ENCODE results near the gene NUDT11.
"Not testable (repeated sequence)": the region's sequence is repeated elsewhere in the genome, so short reads cannot be mapped to it uniquely, and the experiment has no call there.

NUDT11 gene

DNA sequence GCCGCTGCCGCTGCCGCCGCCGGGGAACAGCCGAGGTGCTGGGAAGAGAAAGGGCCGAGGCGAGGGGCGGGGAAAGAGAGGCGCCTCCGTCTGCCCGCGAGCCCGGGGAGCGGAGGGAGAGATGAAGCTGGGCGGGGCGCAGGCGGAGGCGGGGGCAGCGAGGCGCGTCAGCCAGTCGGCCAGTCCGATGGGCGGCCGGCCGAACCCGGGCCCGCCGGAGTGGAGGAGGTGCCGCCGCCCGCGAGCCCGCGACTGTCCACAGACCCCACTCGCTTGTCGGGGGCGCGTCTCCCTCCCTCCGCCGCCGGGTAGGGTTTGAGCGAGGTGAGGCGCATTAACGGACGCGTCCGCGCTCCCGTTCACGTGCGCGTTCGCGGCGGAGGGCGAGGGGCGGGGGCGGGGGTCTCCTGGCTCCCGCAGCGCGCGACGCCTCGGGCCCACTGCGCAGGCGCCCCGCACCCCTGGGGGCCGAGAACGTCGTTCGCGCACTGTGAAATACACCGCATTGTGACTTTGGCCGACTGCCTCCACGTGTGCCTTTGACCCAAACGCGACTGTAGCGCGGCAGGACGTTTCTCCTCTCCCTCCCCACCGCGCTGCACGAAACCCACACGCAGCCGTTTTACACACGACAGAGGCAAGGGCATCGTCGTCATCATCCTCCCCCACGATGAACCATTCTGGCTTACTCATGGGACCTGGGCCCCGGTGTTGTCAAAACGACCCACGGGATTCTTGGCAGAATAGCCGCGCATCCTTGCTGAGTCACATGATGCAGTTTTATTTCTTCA, at the start of gene NUDT11:
TSS of gene NUDT11 (minus strand) at position 92 of the 791 bp plus-strand sequence. CDS start 148 bp downstream, outside the sequence.
- DNase-seq = peak; percentile 25

DNA sequence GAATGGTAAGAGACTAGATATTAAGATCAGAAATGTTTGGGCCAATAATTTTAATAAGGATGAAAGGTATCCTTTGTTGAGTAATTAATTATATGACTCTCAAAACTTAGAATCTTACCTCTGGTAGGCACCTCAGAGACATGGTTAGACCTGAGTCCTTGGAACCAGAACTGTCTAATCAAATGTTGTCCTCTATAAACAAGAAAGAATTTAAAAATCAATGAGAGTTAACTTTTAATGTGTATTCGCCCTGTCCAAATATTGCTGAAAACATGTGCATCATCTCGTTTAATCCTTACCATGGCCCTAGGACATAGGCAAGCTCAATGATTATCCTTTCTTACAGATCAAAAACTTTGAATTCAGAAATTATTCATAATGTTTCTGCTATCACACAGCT, 24.0 kb upstream of the NUDT11 start:
- no peak for DNase-seq

DNA sequence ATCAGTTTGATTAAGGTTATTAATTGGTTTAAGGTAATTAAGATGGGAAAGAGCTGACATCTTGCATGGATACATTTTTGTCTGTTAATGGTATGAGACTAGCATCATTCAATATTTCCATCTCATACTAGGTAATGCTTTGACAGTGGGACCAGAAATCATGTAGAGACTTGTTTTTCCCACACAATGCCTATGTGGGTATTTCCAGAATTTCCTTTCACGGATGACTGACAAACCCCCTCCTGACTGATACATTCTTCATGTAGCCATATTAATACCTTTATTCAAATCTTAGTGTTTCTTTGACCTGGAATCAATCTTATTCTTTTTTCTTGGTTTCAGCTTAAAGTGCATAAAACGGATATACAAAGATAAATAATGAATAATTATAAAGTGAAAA, 22.7 kb upstream of the NUDT11 start:
- DNase-seq = not testable (repeated sequence)

DNA sequence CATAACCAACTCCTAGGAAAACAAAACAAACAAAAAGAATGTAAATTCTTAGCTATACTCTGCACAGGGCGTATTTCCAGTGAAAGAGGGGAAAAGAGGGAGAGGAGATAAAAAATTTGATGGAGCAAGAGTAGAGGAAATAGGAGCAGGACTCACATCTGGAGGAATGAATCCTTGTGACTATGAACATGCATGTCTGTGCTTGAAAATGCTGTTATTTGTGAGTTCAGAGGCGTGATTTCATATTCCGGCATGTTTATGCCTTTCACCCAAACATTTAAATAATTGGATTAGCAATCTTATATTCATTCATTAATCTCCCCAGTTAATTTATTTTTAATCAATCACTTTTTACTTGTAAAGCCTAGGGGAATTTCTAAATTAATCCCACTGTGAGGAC, 11.2 kb upstream of the NUDT11 start:
- no peak for DNase-seq

DNA sequence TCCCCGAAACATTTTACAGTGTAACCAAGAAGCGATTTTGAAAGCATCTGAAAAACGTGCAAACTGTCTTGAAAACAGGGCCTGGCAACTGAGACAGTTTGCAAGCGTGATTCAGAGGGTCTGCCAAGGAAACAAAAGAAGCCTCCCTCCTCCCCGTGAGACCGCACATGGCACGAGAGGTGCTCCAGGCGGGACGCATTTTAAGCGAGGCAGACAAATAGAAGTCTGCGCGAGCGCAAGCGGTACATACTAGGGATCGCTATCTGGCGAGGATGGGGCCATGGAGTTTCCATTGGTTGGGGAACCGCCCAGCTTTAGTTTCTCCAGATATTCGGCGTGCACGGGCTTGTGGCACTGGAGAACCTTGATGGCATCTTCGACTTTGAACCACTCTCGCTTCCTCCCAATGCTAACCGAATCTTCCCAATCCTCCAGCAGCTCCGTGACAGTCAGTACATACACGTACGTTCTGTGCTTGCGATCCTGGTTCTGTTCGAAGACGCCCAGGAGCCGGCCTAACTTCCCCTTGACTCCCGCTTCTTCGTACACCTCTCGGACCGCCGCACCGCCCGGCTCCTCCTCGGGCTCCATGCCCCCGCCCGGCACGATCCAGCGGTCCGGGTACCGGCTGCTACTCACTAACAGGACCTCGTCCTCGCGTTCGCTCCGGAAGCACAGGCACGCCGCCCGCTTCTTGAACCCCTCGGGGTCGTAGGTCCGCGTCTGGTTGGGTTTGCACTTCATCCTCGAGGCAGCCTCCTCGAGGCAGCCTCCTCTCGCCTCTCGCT, 497 bp downstream of the NUDT11 start:
- DNase-seq = not testable (repeated sequence)

DNA sequence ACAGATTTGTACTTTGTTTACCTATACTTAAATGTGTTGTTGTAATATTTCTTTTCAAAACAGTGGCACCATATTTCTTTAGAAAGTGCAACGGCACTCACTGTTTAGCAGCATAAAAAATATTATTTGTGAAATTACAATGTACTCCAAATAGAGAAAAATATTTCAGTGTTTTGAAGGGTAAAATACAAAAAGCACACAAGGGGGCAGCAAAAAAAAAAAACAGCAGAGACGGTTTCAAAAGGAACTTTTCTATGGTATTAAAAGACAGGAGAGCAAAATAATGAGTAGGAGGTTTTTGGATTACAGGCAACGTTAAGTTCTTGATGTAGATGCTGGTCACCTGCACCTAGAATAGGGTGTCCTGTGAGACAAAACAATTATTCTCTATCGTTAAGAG, 2.0 kb downstream of the NUDT11 start:
- no peak for DNase-seq

DNA sequence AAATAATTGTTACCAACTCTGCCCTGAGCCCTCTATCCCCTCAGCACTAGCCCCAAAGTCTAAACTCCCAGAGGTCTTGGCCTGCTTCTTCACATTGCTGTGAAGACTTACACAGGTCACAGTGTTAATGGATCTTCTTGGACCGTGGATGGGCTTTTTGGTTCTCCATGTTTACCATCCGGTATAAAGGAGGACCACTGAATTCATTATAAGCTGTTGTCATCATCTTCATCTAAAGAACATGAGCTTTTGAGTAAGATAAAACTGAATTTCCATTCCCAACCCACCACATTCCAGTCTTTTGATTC, 8.5 kb downstream of the NUDT11 start:
- no peak for DNase-seq

DNA sequence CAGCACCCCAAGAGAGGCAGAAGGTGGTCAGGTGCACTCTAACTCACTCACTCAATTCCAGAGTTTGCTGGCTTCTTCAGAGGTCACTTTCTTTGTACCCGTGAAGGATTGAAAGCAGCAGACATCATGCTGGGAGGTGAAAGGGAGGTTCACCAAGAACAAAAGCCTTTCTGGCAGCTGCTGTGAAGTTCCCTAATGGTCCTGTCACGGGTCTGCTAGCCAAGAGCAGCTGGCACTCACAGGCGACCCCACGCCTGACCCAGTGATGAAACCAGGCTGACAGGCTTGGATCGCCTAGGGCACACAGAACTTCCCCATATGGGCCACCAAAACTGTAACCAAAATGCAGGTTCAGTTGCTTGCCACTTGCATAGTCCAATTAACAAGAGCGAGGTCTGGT, 11.8 kb downstream of the NUDT11 start:
- DNase-seq = no peak

DNA sequence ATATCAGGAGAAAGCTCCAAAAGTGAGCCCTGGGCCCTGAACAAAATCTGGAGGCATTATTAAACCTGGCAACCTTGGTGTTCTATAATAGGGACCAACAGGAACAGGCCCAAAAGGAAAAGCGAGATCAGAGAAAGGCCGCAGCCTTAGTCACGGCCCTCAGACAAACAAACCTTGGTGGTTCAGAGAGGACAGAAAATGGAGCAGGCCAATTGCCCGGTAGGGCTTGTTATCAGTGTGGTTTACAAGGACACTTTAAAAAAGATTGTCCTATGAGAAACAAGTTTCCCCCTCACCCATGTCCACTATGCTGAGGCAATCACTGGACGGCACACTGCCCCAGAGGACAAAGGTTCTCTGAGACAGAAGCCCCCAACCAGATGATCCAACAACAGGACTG, 14.0 kb downstream of the NUDT11 start:
- DNase-seq = not testable (repeated sequence)

DNA sequence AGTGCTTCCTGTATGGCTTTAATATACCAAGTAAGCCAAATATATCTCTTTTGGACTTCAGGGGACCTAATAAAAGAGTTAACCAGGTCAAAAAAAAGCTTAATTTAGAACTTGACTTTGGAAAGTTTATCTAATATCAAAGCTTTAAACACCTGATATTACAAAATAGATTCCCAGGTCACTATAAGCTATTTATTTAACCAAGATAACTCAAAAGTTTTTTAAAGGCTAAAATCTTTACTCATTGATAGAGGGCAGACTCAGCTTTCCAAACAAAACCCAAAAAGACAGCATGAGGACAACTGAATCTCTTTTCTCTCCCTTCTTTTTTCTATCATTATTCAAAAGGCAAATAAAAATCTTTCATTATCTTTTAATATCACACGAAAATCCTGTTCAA, 19.5 kb downstream of the NUDT11 start:
- DNase-seq = no peak

DNA sequence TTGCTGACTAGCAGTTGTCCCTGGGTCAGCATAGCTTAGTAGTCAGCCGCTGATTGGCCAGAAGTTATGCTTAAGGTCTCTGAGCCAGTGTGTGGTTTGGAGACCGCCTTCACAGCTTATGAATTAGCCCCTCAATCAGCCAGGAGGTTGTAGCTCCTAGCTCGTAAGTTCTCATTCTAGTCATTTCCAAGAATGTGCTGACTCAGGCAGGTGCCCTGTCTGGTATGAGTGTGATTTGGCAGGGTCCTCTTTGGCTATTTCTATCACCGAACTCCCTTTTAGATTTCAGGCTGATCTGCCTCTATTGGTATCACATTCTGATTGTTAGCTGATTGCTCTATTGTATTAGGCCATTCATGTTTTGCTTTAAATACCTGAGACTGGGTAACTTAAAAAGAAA, 33.1 kb downstream of the NUDT11 start:
- no peak for DNase-seq

DNA sequence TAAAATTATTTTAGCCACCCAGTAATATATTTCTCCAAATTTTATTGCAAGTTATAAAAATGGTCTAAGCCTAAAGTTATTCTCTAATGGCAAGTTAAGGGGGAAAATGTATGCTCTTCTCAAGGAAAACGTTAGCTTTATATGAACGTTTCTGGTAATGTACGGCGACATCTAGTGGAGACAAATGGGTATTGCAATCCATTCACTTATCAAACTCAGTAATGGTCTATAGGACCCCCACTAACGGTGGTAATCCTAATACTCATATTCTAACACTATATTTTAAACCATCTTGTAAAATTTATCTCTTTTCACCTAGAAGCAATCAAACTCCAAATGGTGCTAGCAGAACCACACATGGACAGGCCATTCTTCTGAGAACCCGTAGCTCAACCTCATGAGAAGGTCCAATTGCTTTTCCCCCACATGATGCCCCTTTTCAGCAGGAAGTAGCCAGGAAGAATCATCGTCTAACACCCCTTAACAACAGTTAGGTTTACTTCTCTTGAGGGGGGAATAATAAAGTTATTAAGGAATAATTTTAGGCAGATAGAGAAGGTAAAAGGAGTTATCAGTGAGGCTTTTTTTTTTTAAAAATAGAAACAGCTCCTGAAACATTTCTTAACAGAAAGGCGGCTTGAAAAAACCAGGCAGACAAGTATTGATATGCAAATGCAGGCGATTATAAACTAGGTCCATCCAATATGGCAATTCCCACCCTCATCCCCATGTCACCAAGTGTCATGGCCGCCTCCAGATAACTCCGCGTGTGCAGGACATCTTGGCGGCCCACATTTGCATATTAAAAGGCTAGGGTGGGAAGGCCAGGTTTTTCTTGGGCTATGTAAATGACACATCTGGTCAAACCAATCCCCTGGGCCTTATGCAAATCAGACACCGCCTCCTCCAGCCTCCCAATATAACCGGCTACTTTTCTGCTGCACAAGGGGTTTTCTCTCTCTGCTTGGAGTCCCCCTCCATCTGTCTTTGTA, 35.0 kb downstream of the NUDT11 start:
- DNase-seq = peak; percentile 18

DNA sequence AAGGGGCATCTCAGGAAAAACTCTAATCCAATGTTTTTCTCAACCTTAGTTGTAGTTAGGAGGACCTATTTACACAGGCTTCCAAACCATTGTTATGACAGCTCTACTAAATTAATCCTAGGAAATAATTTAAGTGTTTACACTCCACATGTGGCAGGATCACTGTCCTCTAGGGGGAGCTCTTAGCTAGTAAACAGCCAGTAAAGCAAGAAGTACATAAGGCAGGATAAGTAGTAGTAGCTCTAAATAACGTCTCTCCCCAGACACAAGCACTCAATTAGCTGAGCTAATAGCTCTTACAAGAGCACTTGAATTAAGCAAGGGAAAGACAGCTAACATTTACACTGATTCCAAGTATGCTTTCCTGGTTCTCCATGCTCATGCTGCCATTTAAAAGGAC, 37.3 kb downstream of the NUDT11 start:
- peak; percentile 49 for DNase-seq

DNA sequence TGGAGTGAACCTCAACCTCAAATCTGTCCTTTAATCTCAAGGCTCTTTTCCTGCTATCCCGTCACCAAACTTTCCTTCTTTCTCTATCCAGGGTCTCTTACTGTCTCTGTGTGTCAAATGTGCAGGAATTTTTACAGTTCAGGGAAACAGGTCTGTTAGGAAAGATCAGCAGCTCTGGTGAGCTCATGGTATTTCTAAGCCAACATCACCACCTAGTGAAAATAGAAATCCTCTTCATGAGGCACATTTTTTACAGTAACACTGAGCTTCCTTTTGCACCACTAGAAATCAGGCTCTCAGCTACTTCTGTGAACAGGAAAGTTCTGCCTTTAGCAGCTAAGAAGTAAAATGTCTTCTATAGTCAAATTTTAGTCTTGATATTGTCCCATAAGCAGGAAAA, 39.6 kb downstream of the NUDT11 start:
- no peak for DNase-seq

DNA sequence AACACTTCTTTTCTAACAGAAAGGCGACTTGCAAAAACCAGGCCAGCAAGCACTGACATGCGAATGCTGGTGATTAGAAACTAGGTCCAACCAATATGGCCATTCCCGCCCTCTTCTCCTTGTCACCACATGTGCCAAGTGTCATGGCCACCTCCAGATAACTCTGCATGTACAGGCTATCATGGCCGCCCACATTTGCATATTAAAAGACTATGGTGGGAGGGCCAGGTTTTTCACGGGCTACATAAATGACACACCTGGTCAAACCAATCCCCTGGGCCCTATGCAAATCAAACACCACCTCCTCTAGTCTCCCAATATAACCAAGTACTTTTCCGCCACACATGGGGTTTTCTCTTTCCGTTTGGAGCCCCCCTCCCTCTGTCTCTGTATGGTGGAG, 40.1 kb downstream of the NUDT11 start:
- DNase-seq = no peak

DNA sequence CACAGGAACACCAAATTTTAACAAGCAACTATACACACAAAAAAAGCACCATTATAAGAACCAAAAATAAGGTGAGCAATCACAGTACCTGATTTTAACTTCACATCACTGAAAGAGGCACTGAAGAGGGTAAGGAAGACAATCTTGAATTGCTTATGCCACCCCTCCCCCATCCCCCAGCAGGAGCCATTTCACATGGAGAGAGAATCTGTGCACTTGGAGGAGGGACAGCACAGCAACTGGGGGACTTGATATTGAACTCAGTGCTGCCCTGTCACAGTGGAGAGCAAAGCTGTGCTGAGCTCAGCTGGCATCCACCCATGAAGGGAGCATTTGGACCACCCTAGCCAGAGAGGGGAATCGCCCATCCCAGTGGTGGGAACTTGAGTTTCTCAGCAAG, 56.0 kb downstream of the NUDT11 start:
- no peak for DNase-seq

All from hematopoietic multipotent progenitor cell treated with erythropoietin and hydrocortisone succinate and interleukin-3 and kit ligand, for 8 days (in vitro differentiated cells).